HEK293 (cell line): Measurements from ENCODE around the gene AAK1.

ENCODE experiments used
- CTCF ChIA-PET: fragments of 350-600 bp; formaldehyde crosslinking; extraction: SDS; loops from one replicate; lab custom pipeline; 2021; ENCODE audit warnings: antibody characterized with exemption; lab: Yijun Ruan, JAX
- POLR2A ChIA-PET: fragments of 300-600 bp; formaldehyde crosslinking; extraction: SDS; loops from one replicate; lab custom pipeline; 2020; ENCODE audit warnings: antibody characterized with exemption, inconsistent platforms; lab: Yijun Ruan, JAX
- H3K27ac ChIP-seq: fragments of 200-500 bp; sonication (Bioruptor generic); 2 replicates; pipeline ENCODE4 v1.5.1; 2014; ENCODE audit warnings: low read depth, low read length, control low read depth, inconsistent platforms; ENCODE audit errors: extremely low read depth
- H3K36me3 ChIP-seq, 2 experiments: fragments of 200-500 bp in 1 of 2; sonication (Bioruptor generic) in 1 of 2; 1 replicate in 1 of 2; 2 replicates in 1 of 2; pipeline ENCODE4 v1.5.1; 2014 to 2017; ENCODE audit warnings: inconsistent platforms in 2 of 2, low read length in 2 of 2; ENCODE audit not compliant: control insufficient read depth in 2 of 2, insufficient read depth in 1 of 2
- H3K4me1 ChIP-seq: fragments of 200-500 bp; sonication (Bioruptor generic); 2 replicates; pipeline ENCODE4 v1.5.1; 2014; ENCODE audit warnings: mild to moderate bottlenecking, low read length, inconsistent platforms; ENCODE audit not compliant: control insufficient read depth, insufficient read depth
- H3K4me3 ChIP-seq: 2 replicates; pipeline ENCODE4 v1.5.1; 2011; ENCODE audit warnings: low read depth, mild to moderate bottlenecking, control low read depth, low read length, moderate library complexity
- H3K9me3 ChIP-seq: fragments of 200-500 bp; sonication (Bioruptor generic); 2 replicates; pipeline ENCODE4 v1.5.1; 2014; ENCODE audit warnings: low read depth, low read length, inconsistent platforms; ENCODE audit not compliant: control insufficient read depth, insufficient read depth
- HOXA7 ChIP-seq: sonication (generic); formaldehyde crosslinking; IDR thresholded peaks from 2 replicates; pipeline ENCODE4 v1.8.1; 2022; ENCODE audit warnings: missing genetic modification reagents, borderline replicate concordance
- REPIN1 ChIP-seq: fragments of 450-650 bp; formaldehyde crosslinking; IDR thresholded peaks from 2 replicates; pipeline ENCODE4 v1.5.1; 2017; ENCODE audit warnings: missing biosample characterization, missing genetic modification characterization, low read depth
- SP7 ChIP-seq: fragments of 450-650 bp; formaldehyde crosslinking; IDR thresholded peaks from 2 replicates; pipeline ENCODE4 v1.5.1; 2016; ENCODE audit warnings: missing biosample characterization, missing genetic modification characterization
- TCF7L2 ChIP-seq: IDR thresholded peaks from 2 replicates; pipeline ENCODE4 v1.6.1; 2011; ENCODE audit warnings: low read depth, mild to moderate bottlenecking, inconsistent platforms, low read length, moderate library complexity, borderline replicate concordance
- TRIM28 ChIP-seq: IDR thresholded peaks from 2 replicates; pipeline ENCODE4 v1.6.1; 2011; ENCODE audit warnings: low read length, control low read depth, borderline replicate concordance
- YY2 ChIP-seq: fragments of 450-650 bp; formaldehyde crosslinking; IDR thresholded peaks from 2 replicates; pipeline ENCODE4 v1.5.1; 2016; ENCODE audit warnings: missing biosample characterization, missing genetic modification characterization
- ZBTB10 ChIP-seq: fragments of 450-650 bp; formaldehyde crosslinking; IDR thresholded peaks from 2 replicates; pipeline ENCODE4 v1.5.1; 2016; ENCODE audit warnings: missing biosample characterization, missing genetic modification characterization
- ZBTB17 ChIP-seq: fragments of 450-650 bp; formaldehyde crosslinking; IDR thresholded peaks from 2 replicates; pipeline ENCODE4 v1.5.1; 2016; ENCODE audit warnings: missing biosample characterization, missing genetic modification characterization
- ZBTB21 ChIP-seq: fragments of 450-650 bp; formaldehyde crosslinking; IDR thresholded peaks from 2 replicates; pipeline ENCODE4 v1.5.1; 2017; ENCODE audit warnings: missing biosample characterization, missing genetic modification characterization
- ZBTB8A ChIP-seq: fragments of 450-650 bp; formaldehyde crosslinking; IDR thresholded peaks from 2 replicates; pipeline ENCODE4 v1.5.1; 2016; ENCODE audit warnings: missing biosample characterization, missing genetic modification characterization
- ZFHX2 ChIP-seq: fragments of 450-650 bp; formaldehyde crosslinking; conservative IDR thresholded peaks from 2 replicates; pipeline ENCODE4 v1.5.1; 2016; ENCODE audit warnings: missing biosample characterization, missing genetic modification characterization
- ZFP37 ChIP-seq: fragments of 450-650 bp; formaldehyde crosslinking; IDR thresholded peaks from 2 replicates; pipeline ENCODE4 v1.5.1; 2016; ENCODE audit warnings: missing biosample characterization, missing genetic modification characterization
- ZFP69B ChIP-seq: fragments of 450-650 bp; formaldehyde crosslinking; IDR thresholded peaks from 2 replicates; pipeline ENCODE4 v1.5.1; 2016; ENCODE audit warnings: missing biosample characterization, missing genetic modification characterization
- ZNF114 ChIP-seq: fragments of 450-650 bp; formaldehyde crosslinking; IDR thresholded peaks from 2 replicates; pipeline ENCODE4 v1.5.0; 2017; ENCODE audit warnings: missing biosample characterization, missing genetic modification characterization
- ZNF138 ChIP-seq: fragments of 450-650 bp; formaldehyde crosslinking; IDR thresholded peaks from 2 replicates; pipeline ENCODE4 v1.5.1; 2016; ENCODE audit warnings: missing biosample characterization, missing genetic modification characterization, borderline replicate concordance
- ZNF155 ChIP-seq: fragments of 450-650 bp; formaldehyde crosslinking; IDR thresholded peaks from 2 replicates; pipeline ENCODE4 v1.5.1; 2016; ENCODE audit warnings: missing biosample characterization, missing genetic modification characterization
- ZNF169 ChIP-seq: fragments of 450-650 bp; formaldehyde crosslinking; IDR thresholded peaks from 2 replicates; pipeline ENCODE4 v1.5.1; 2016; ENCODE audit warnings: missing biosample characterization, missing genetic modification characterization
- ZNF2 ChIP-seq: fragments of 450-650 bp; formaldehyde crosslinking; IDR thresholded peaks from 2 replicates; pipeline ENCODE4 v1.5.1; 2016; ENCODE audit warnings: missing biosample characterization, missing genetic modification characterization
- ZNF266 ChIP-seq: fragments of 450-650 bp; formaldehyde crosslinking; IDR thresholded peaks from 2 replicates; pipeline ENCODE4 v1.5.1; 2016; ENCODE audit warnings: missing biosample characterization, missing genetic modification characterization, low read depth
- ZNF274 ChIP-seq, 2 experiments: fragments of 200-500 bp in 1 of 2; fragments of 450-650 bp in 1 of 2; sonication (Bioruptor generic) in 1 of 2; formaldehyde crosslinking in 1 of 2; IDR thresholded peaks; 2 replicates each; pipeline versions ENCODE4 v1.5.1 to v1.6.1; 2014 to 2016; ENCODE audit warnings: borderline replicate concordance in 1 of 2, inconsistent platforms in 1 of 2, low read length in 1 of 2, missing biosample characterization in 1 of 2, missing genetic modification characterization in 1 of 2
- ZNF292 ChIP-seq: fragments of 450-650 bp; formaldehyde crosslinking; IDR thresholded peaks from 2 replicates; pipeline ENCODE4 v1.5.1; 2016; ENCODE audit warnings: low read depth, missing biosample characterization, missing genetic modification characterization, borderline replicate concordance
- ZNF366 ChIP-seq: fragments of 450-650 bp; formaldehyde crosslinking; conservative IDR thresholded peaks from 2 replicates; pipeline ENCODE4 v1.5.1; 2016; ENCODE audit warnings: missing biosample characterization, missing genetic modification characterization
- ZNF404 ChIP-seq: fragments of 450-650 bp; formaldehyde crosslinking; IDR thresholded peaks from 2 replicates; pipeline ENCODE4 v1.5.1; 2017; ENCODE audit warnings: missing biosample characterization, missing genetic modification characterization
- ZNF580 ChIP-seq: fragments of 450-650 bp; formaldehyde crosslinking; IDR thresholded peaks from 2 replicates; pipeline ENCODE4 v1.5.1; 2016; ENCODE audit warnings: missing biosample characterization, missing genetic modification characterization
- ZNF610 ChIP-seq: fragments of 450-650 bp; formaldehyde crosslinking; IDR thresholded peaks from 2 replicates; pipeline ENCODE4 v1.5.1; 2016; ENCODE audit warnings: missing biosample characterization, missing genetic modification characterization, borderline replicate concordance
- ZNF658 ChIP-seq: fragments of 450-650 bp; formaldehyde crosslinking; IDR thresholded peaks from 2 replicates; pipeline ENCODE4; 2016; ENCODE audit warnings: missing biosample characterization, missing genetic modification characterization
- ZNF664 ChIP-seq: fragments of 450-650 bp; formaldehyde crosslinking; IDR thresholded peaks from 2 replicates; pipeline ENCODE4 v1.5.1; 2016; ENCODE audit warnings: missing biosample characterization, missing genetic modification characterization
- ZNF701 ChIP-seq: fragments of 450-650 bp; formaldehyde crosslinking; IDR thresholded peaks from 2 replicates; pipeline ENCODE4 v1.5.1; 2016; ENCODE audit warnings: missing biosample characterization, missing genetic modification characterization
- ZNF768 ChIP-seq: fragments of 450-650 bp; formaldehyde crosslinking; IDR thresholded peaks from 2 replicates; pipeline ENCODE4 v1.5.1; 2018; ENCODE audit warnings: missing biosample characterization, mild to moderate bottlenecking, missing genetic modification characterization
- ZNF776 ChIP-seq: fragments of 450-650 bp; formaldehyde crosslinking; IDR thresholded peaks from 2 replicates; pipeline ENCODE4 v1.5.0; 2017; ENCODE audit warnings: missing biosample characterization, missing genetic modification characterization, borderline replicate concordance
- ZNF791 ChIP-seq: fragments of 450-650 bp; formaldehyde crosslinking; IDR thresholded peaks from 2 replicates; pipeline ENCODE4 v1.5.1; 2016; ENCODE audit warnings: missing biosample characterization, missing genetic modification characterization
- TF ChIP-seq, protein P1 (sequence below): fragments of 450-650 bp; formaldehyde crosslinking; IDR thresholded peaks from 2 replicates; pipeline ENCODE4 v1.5.1; 2017; ENCODE audit warnings: missing biosample characterization, missing genetic modification characterization

Gene AAK1

GRCh38 chr2:69643602-69644505 lies at the start of gene AAK1:
Gene AAK1 (minus strand): TSS chr2:69643739. CDS start chr2:69643040, 699 bp downstream.
- H3K9me3 ChIP-seq = no peaks in the 10 kb centered on the region
- peak within 1 kb of the TSS; percentile 94 for H3K27ac ChIP-seq
- CTCF ChIA-PET = interaction anchor here (0.6 to 4.6 kb wide), 5 partner anchors 11 to 117 kb away, joined by 3 to 38 read pairs (median 3); no protein-coding TSS in a partner anchor
- peaks cover 8% of the 10 kb centered on the region; the same call in 1 of the 2 replicates for H3K4me1 ChIP-seq
- H3K4me3 ChIP-seq = peak within 1 kb of the TSS; percentile 86
- H3K36me3 ChIP-seq = peaks cover 0 to 10% of the 10 kb centered on the region in 2 experiments; a peak in 1 of 3 replicates
- POLR2A ChIA-PET = interaction anchor here (0.7 to 1.7 kb wide), 9 partner anchors 10 to 1227 kb away, joined by 3 to 11 read pairs (median 4); partner anchors contain the start of gene SNRNP27
- TF ChIP-seq ZNF776 (tag by site-specific recombination) (no peak), REPIN1 (tag by site-specific recombination) (no peak), YY2 (tag by site-specific recombination) (0 out of 2 replicates have a peak, but pooled peaks have one; percentile 21), ZNF292 (tag by site-specific recombination) (no peak), ZBTB21 (tag by site-specific recombination) (no peak), ZNF701 (no peak), ZNF366 (no peak), ZNF155 (no peak), ZBTB8A (tag by site-specific recombination) (no peak), ZNF114 (tag by site-specific recombination) (no peak), ZBTB17 (peak; percentile 89), ZNF791 (tag by site-specific recombination) (no peak), ZFP69B (tag by site-specific recombination) (no peak), TRIM28 (no peak), ZNF266 (tag by site-specific recombination) (no peak), ZFP37 (tag by site-specific recombination) (no peak), ZNF610 (tag by site-specific recombination) (no peak), ZNF404 (tag by site-specific recombination) (no peak), ZNF664 (tag by site-specific recombination) (no peak), ZBTB10 (tag by site-specific recombination) (0 out of 2 replicates have a peak, but pooled peaks have one; percentile 21), ZFHX2 (no peak), ZNF138 (tag by site-specific recombination) (no peak), SP7 (peak; percentile 37; the same call in 1 of the 2 replicates), ZNF768 (tag by site-specific recombination) (no peak), TCF7L2 (no peak), ZNF580 (tag by site-specific recombination) (0 out of 2 replicates have a peak, but pooled peaks have one; percentile 69), ZNF169 (tag by site-specific recombination) (no peak), ZNF2 (peak; percentile 67; the same call in 1 of the 2 replicates), ZNF274 (IDR thresholded peaks at IDR 0.05; ENCODE audit: low read length) (no peak), ZNF274 (tag by site-specific recombination; IDR thresholded peaks at IDR 0.05; ENCODE audit: borderline replicate concordance) (no peak), HOXA7 (CRISPR knock-in tag) (no peak), ZNF658 (tag by site-specific recombination) (no peak)
- TF ChIP-seq, protein P1, sequence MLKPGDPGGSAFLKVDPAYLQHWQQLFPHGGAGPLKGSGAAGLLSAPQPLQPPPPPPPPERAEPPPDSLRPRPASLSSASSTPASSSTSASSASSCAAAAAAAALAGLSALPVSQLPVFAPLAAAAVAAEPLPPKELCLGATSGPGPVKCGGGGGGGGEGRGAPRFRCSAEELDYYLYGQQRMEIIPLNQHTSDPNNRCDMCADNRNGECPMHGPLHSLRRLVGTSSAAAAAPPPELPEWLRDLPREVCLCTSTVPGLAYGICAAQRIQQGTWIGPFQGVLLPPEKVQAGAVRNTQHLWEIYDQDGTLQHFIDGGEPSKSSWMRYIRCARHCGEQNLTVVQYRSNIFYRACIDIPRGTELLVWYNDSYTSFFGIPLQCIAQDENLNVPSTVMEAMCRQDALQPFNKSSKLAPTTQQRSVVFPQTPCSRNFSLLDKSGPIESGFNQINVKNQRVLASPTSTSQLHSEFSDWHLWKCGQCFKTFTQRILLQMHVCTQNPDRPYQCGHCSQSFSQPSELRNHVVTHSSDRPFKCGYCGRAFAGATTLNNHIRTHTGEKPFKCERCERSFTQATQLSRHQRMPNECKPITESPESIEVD (tag by site-specific recombination) = no peak
